K562 (cell line): ENCODE measurements around the gene ACY1. TPM values are rescaled to one million over a fixed set of nuclear protein-coding genes. Genes with fewer than 3 reads are reported as not detected.

Experiments used
- polyA plus RNA-seq, 8 experiments: library from polyadenylated mRNA; depleted of rRNA in 4 of 8; stranded (reverse) in 5 of 8; unstranded in 3 of 8; fragments of >200 nt; fragmentation: Nextera tagmentation in 2 of 8; fragmentation: Illumina TruSeq in 1 of 8; extraction: Ambion mirVana in 2 of 8; extraction: Trizol in 1 of 8; gene quantifications; 2 replicates each; pipeline versions ENCODE4 v1.2.1 to v1.2.3, GENCODE V29; 2011 to 2014; ENCODE audit warnings: inconsistent platforms in 1 of 8, missing spikeins in 1 of 8
- small RNA-seq: library from RNA; depleted of rRNA; stranded (forward); fragments of <200 nt; gene quantifications from one replicate; pipeline ENCODE3, GENCODE V24; 2014
- total RNA-seq, 7 experiments: library from RNA; depleted of rRNA in 6 of 7; stranded (reverse); fragments of >200 nt in 6 of 7; fragmentation: Illumina TruSeq in 2 of 7; extraction: Trizol in 2 of 7; gene quantifications; 2 replicates each; pipeline versions ENCODE4 v1.2.1 to v1.2.3, GENCODE V29; 2011 to 2021; ENCODE audit warnings: low replicate concordance in 1 of 7

The ACY1 gene
- total and polyA plus RNA-seq, 9 of the 15 experiments (the other 6 are each of a cell fraction or from before 2014, with no cell fraction given) = 70.7 to 195 (median 123) TPM

Small RNAs within 50 kb of the gene (small RNA-seq; reads per million reads assigned to genes)
- not detected for gene AC115284.1

Other genes with a start within 250 kb of the ACY1 start
Only the 7 nearest of the 15 such genes appear.
- 62.6 and 68.5 TPM in 2 replicates for gene RRP9, start 41.6 kb upstream of the ACY1 start, total RNA-seq (2014; rRNA removed)
- gene RRP9, start 41.6 kb upstream of the ACY1 start, total RNA-seq (2014; rRNA removed; fragmentation: Illumina TruSeq; extraction: Trizol) = 15.7 and 29.1 TPM in 2 replicates
- gene RRP9, start 41.6 kb upstream of the ACY1 start, total RNA-seq (2015; rRNA removed; fragmentation: Illumina TruSeq; extraction: Trizol) = 48.9 and 52.4 TPM in 2 replicates
- 64.1 and 67.0 TPM in 2 replicates for gene RRP9, start 41.6 kb upstream of the ACY1 start, total RNA-seq (2021)
- 20.3 and 23.1 TPM in 2 replicates for gene RRP9, start 41.6 kb upstream of the ACY1 start, polyA plus RNA-seq (2011; rRNA removed)
- 45.9 and 55.5 TPM in 2 replicates for gene RRP9, start 41.6 kb upstream of the ACY1 start, polyA plus RNA-seq (2014; fragmentation: Illumina TruSeq; extraction: Trizol)
- 10 to 100 TPM in 1 of 2 experiments, 1 to 10 TPM in 1; 5.2 to 12.9 TPM for gene RRP9, start 41.6 kb upstream of the ACY1 start, polyA plus RNA-seq (2014; fragmentation: Nextera tagmentation; extraction: Ambion mirVana)
- 62.1 and 64.4 TPM in 2 replicates for gene RRP9, start 41.6 kb upstream of the ACY1 start, polyA plus RNA-seq (2014; rRNA removed)
- 5.2 and 6.2 TPM in 2 replicates for gene PARP3, start 41.2 kb upstream of the ACY1 start, total RNA-seq (2014; rRNA removed)
- 1.9 and 2.2 TPM in 2 replicates for gene PARP3, start 41.2 kb upstream of the ACY1 start, total RNA-seq (2014; rRNA removed; fragmentation: Illumina TruSeq; extraction: Trizol)
- 4.6 and 4.7 TPM in 2 replicates for gene PARP3, start 41.2 kb upstream of the ACY1 start, total RNA-seq (2015; rRNA removed; fragmentation: Illumina TruSeq; extraction: Trizol)
- 4.8 and 6.5 TPM in 2 replicates for gene PARP3, start 41.2 kb upstream of the ACY1 start, total RNA-seq (2021)
- gene PARP3, start 41.2 kb upstream of the ACY1 start, polyA plus RNA-seq (2011; rRNA removed) = 3.7 and 6.6 TPM in 2 replicates
- 4.5 and 5.3 TPM in 2 replicates for gene PARP3, start 41.2 kb upstream of the ACY1 start, polyA plus RNA-seq (2014; fragmentation: Illumina TruSeq; extraction: Trizol)
- gene PARP3, start 41.2 kb upstream of the ACY1 start, polyA plus RNA-seq (2014; fragmentation: Nextera tagmentation; extraction: Ambion mirVana) = under 1 TPM; 0.46 to 0.55 TPM
- 6.6 TPM in 2 replicates for gene PARP3, start 41.2 kb upstream of the ACY1 start, polyA plus RNA-seq (2014; rRNA removed)
- gene GPR62, start 28.2 kb upstream of the ACY1 start, total RNA-seq (2014; rRNA removed) = not detected in 2 replicates
- not detected in 2 replicates for gene GPR62, start 28.2 kb upstream of the ACY1 start, total RNA-seq (2014; rRNA removed; fragmentation: Illumina TruSeq; extraction: Trizol)
- not detected in 2 replicates for gene GPR62, start 28.2 kb upstream of the ACY1 start, total RNA-seq (2015; rRNA removed; fragmentation: Illumina TruSeq; extraction: Trizol)
- gene GPR62, start 28.2 kb upstream of the ACY1 start, total RNA-seq (2021) = not detected in 2 replicates
- not detected in 2 replicates for gene GPR62, start 28.2 kb upstream of the ACY1 start, polyA plus RNA-seq (2011; rRNA removed)
- not detected in 2 replicates for gene GPR62, start 28.2 kb upstream of the ACY1 start, polyA plus RNA-seq (2014; fragmentation: Illumina TruSeq; extraction: Trizol)
- gene GPR62, start 28.2 kb upstream of the ACY1 start, polyA plus RNA-seq (2014; fragmentation: Nextera tagmentation; extraction: Ambion mirVana) = not detected
- not detected in 2 replicates for gene GPR62, start 28.2 kb upstream of the ACY1 start, polyA plus RNA-seq (2014; rRNA removed)
- 4.6 and 4.9 TPM in 2 replicates for gene PCBP4, start 16.1 kb upstream of the ACY1 start, total RNA-seq (2014; rRNA removed)
- gene PCBP4, start 16.1 kb upstream of the ACY1 start, total RNA-seq (2014; rRNA removed; fragmentation: Illumina TruSeq; extraction: Trizol) = 0.73 and 0.93 TPM in 2 replicates
- gene PCBP4, start 16.1 kb upstream of the ACY1 start, total RNA-seq (2015; rRNA removed; fragmentation: Illumina TruSeq; extraction: Trizol) = 1.6 and 2.1 TPM in 2 replicates
- gene PCBP4, start 16.1 kb upstream of the ACY1 start, total RNA-seq (2021) = 4.7 and 5.7 TPM in 2 replicates
- 3.1 and 5.5 TPM in 2 replicates for gene PCBP4, start 16.1 kb upstream of the ACY1 start, polyA plus RNA-seq (2011; rRNA removed)
- gene PCBP4, start 16.1 kb upstream of the ACY1 start, polyA plus RNA-seq (2014; fragmentation: Illumina TruSeq; extraction: Trizol) = 2.6 and 4.7 TPM in 2 replicates
- under 1 TPM; 0.06 to 0.07 TPM for gene PCBP4, start 16.1 kb upstream of the ACY1 start, polyA plus RNA-seq (2014; fragmentation: Nextera tagmentation; extraction: Ambion mirVana)
- gene PCBP4, start 16.1 kb upstream of the ACY1 start, polyA plus RNA-seq (2014; rRNA removed) = 5.8 and 6.4 TPM in 2 replicates
- gene ABHD14B, start 9.5 kb upstream of the ACY1 start, total RNA-seq (2014; rRNA removed) = 46.5 and 78.4 TPM in 2 replicates
- 27.4 and 28.3 TPM in 2 replicates for gene ABHD14B, start 9.5 kb upstream of the ACY1 start, total RNA-seq (2014; rRNA removed; fragmentation: Illumina TruSeq; extraction: Trizol)
- gene ABHD14B, start 9.5 kb upstream of the ACY1 start, total RNA-seq (2015; rRNA removed; fragmentation: Illumina TruSeq; extraction: Trizol) = 33.7 and 34.0 TPM in 2 replicates
- 65.2 and 68.0 TPM in 2 replicates for gene ABHD14B, start 9.5 kb upstream of the ACY1 start, total RNA-seq (2021)
- gene ABHD14B, start 9.5 kb upstream of the ACY1 start, polyA plus RNA-seq (2011; rRNA removed) = 107 and 114 TPM in 2 replicates
- gene ABHD14B, start 9.5 kb upstream of the ACY1 start, polyA plus RNA-seq (2014; fragmentation: Illumina TruSeq; extraction: Trizol) = 72.2 and 86.5 TPM in 2 replicates
- 10 to 100 TPM; 10.6 to 11.7 TPM for gene ABHD14B, start 9.5 kb upstream of the ACY1 start, polyA plus RNA-seq (2014; fragmentation: Nextera tagmentation; extraction: Ambion mirVana)
- 80.5 and 87.3 TPM in 2 replicates for gene ABHD14B, start 9.5 kb upstream of the ACY1 start, polyA plus RNA-seq (2014; rRNA removed)
- gene ABHD14A, start 8.5 kb upstream of the ACY1 start, total RNA-seq (2014; rRNA removed) = 8.4 and 12.2 TPM in 2 replicates
- gene ABHD14A, start 8.5 kb upstream of the ACY1 start, total RNA-seq (2014; rRNA removed; fragmentation: Illumina TruSeq; extraction: Trizol) = 1.7 and 3.3 TPM in 2 replicates
- 7.7 and 8.3 TPM in 2 replicates for gene ABHD14A, start 8.5 kb upstream of the ACY1 start, total RNA-seq (2015; rRNA removed; fragmentation: Illumina TruSeq; extraction: Trizol)
- 9.4 and 10.6 TPM in 2 replicates for gene ABHD14A, start 8.5 kb upstream of the ACY1 start, total RNA-seq (2021)
- gene ABHD14A, start 8.5 kb upstream of the ACY1 start, polyA plus RNA-seq (2011; rRNA removed) = 6.6 and 10.5 TPM in 2 replicates
- 7.1 and 8.4 TPM in 2 replicates for gene ABHD14A, start 8.5 kb upstream of the ACY1 start, polyA plus RNA-seq (2014; fragmentation: Illumina TruSeq; extraction: Trizol)
- gene ABHD14A, start 8.5 kb upstream of the ACY1 start, polyA plus RNA-seq (2014; fragmentation: Nextera tagmentation; extraction: Ambion mirVana) = 1 to 10 TPM in 1 of 2 experiments, under 1 TPM in 1; 0.90 to 2.0 TPM
- gene ABHD14A, start 8.5 kb upstream of the ACY1 start, polyA plus RNA-seq (2014; rRNA removed) = 9.6 and 14.0 TPM in 2 replicates
- 1,104 and 1,143 TPM in 2 replicates for gene RPL29, start 12.4 kb downstream of the ACY1 start, total RNA-seq (2014; rRNA removed)
- gene RPL29, start 12.4 kb downstream of the ACY1 start, total RNA-seq (2014; rRNA removed; fragmentation: Illumina TruSeq; extraction: Trizol) = 811 and 895 TPM in 2 replicates
- gene RPL29, start 12.4 kb downstream of the ACY1 start, total RNA-seq (2015; rRNA removed; fragmentation: Illumina TruSeq; extraction: Trizol) = 1,065 and 1,147 TPM in 2 replicates
- gene RPL29, start 12.4 kb downstream of the ACY1 start, total RNA-seq (2021) = 917 and 1,045 TPM in 2 replicates
- gene RPL29, start 12.4 kb downstream of the ACY1 start, polyA plus RNA-seq (2011; rRNA removed) = 1,156 and 1,373 TPM in 2 replicates
- 1,281 and 1,602 TPM in 2 replicates for gene RPL29, start 12.4 kb downstream of the ACY1 start, polyA plus RNA-seq (2014; fragmentation: Illumina TruSeq; extraction: Trizol)
- gene RPL29, start 12.4 kb downstream of the ACY1 start, polyA plus RNA-seq (2014; fragmentation: Nextera tagmentation; extraction: Ambion mirVana) = 100 to 1,000 TPM; 568 to 871 TPM
- 1,326 and 1,475 TPM in 2 replicates for gene RPL29, start 12.4 kb downstream of the ACY1 start, polyA plus RNA-seq (2014; rRNA removed)